GM12873 (cell line): ENCODE measurements around the gene RBM19.

Experiments
- TF ChIP-seq, protein P1 (sequence below): IDR thresholded peaks from 2 replicates; pipeline ENCODE4 v1.5.1; 2012; ENCODE audit warnings: low read depth, mild to moderate bottlenecking, moderate library complexity, low read length, control low read depth; ENCODE audit not compliant: insufficient read depth; ENCODE audit errors: missing control alignments

The RBM19 gene

DNA sequence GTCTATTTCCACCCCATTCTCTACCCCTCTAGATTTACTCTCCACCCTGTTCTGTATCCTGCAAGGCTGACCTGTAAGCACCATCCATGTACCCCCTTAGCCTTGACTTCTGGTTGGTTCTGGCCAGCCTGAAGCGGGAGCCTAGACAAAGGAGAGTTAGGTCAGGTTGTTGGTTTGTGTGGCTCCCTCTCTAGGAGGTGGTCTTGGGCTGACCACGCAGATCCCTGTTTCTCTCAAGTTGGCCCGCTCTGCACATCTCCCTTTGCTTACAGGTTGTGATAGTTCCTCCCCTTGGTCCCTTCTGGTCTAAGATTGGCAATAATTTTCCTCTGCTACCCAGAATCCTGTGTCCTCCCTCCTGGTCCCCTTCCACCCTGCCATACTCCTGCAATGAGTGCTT lies 38.3 kb upstream of the RBM19 start:
- TF ChIP-seq, protein P1, sequence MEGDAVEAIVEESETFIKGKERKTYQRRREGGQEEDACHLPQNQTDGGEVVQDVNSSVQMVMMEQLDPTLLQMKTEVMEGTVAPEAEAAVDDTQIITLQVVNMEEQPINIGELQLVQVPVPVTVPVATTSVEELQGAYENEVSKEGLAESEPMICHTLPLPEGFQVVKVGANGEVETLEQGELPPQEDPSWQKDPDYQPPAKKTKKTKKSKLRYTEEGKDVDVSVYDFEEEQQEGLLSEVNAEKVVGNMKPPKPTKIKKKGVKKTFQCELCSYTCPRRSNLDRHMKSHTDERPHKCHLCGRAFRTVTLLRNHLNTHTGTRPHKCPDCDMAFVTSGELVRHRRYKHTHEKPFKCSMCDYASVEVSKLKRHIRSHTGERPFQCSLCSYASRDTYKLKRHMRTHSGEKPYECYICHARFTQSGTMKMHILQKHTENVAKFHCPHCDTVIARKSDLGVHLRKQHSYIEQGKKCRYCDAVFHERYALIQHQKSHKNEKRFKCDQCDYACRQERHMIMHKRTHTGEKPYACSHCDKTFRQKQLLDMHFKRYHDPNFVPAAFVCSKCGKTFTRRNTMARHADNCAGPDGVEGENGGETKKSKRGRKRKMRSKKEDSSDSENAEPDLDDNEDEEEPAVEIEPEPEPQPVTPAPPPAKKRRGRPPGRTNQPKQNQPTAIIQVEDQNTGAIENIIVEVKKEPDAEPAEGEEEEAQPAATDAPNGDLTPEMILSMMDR: no peak

- TF ChIP-seq, protein P1: no peak
Measured at GRCh38 chr12:114003286-114003685, 37.2 kb upstream of the RBM19 start.

- TF ChIP-seq, protein P1: no peak
Measured at GRCh38 chr12:114001511-114002340, 35.6 kb upstream of the RBM19 start.

- TF ChIP-seq, protein P1: no peak
Measured at GRCh38 chr12:114000861-114001260, 34.7 kb upstream of the RBM19 start.

DNA sequence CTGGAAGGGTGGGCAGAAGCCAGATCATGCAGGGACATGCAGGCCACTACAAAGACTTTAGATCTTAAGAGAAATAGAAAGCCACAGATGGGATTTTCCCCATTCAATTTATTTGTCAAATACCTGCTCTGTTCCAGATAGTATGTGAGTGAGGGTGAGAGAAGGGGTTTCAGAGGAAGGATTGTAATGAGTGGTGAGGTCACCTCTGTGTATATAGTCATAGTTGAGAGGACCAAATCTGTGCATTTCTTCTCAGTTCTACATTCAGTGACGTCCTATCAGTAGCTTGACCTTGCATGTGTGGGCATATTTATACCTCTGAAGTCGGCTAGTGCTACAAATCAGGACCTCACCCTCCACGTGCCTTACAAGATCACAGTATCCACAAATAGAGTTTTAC lies 31.2 kb upstream of the RBM19 start:
- TF ChIP-seq, protein P1: no peak

- TF ChIP-seq, protein P1: no peak
Measured at GRCh38 chr12:113996026-113996425, 29.9 kb upstream of the RBM19 start.

- TF ChIP-seq, protein P1: no peak
Measured at GRCh38 chr12:113994051-113994450, 27.9 kb upstream of the RBM19 start.
